ENCODE results near the gene ZNHIT1.

The ZNHIT1 gene

DNA sequence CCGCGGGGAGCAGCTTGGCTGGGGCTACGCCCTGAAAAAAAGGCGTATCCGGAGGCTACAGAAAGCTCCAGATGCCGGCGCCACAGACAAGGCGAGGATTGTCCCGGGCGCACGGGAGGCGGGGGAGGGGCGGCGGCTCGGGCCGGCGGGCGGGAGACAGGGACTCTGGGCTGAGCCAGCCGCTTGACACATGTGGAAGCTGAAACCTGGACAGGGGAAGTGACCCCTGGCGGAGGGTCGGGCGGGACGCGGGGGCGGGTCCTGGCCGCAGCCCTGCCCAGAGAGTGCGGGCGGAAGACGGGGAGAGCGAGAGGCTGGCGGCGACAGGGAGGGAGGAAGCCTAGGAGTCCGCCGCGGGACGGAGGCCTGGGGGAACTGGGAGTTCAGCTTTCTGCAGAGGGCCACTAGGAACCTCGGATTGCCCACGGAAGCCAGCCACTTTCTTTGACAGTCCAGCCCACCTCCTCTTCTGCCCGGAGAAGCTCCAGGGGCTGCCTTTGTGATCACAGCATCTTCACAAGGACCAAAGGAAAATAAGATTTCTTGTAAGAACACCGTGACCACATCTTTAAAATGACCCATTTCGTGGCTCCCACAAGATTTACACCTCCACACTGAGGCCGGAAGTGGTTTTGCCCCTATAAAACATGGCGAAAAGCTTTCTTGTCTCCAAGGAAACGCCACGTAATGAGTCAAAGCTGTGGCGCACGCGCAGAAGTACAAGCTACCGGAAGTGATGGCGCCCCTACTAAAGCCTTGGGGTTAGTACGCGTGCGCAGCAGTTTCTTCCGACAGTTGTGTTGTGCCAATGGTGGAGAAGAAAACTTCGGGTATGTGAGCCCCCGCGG, at the start of gene ZNHIT1, which contains the start of gene PLOD3:
ZNHIT1 (plus strand) TSS at position 778 of the 848 bp plus-strand sequence; CDS start at position 809, 31 bp downstream.
PLOD3 (minus strand) TSS at position 194 of the 848 bp plus-strand sequence. CDS start 307 bp downstream, outside the sequence.
- in situ Hi-C loops (cut with HindIII; ENCODE audit: low sequenced_read_pairs): no loop called here

DNA sequence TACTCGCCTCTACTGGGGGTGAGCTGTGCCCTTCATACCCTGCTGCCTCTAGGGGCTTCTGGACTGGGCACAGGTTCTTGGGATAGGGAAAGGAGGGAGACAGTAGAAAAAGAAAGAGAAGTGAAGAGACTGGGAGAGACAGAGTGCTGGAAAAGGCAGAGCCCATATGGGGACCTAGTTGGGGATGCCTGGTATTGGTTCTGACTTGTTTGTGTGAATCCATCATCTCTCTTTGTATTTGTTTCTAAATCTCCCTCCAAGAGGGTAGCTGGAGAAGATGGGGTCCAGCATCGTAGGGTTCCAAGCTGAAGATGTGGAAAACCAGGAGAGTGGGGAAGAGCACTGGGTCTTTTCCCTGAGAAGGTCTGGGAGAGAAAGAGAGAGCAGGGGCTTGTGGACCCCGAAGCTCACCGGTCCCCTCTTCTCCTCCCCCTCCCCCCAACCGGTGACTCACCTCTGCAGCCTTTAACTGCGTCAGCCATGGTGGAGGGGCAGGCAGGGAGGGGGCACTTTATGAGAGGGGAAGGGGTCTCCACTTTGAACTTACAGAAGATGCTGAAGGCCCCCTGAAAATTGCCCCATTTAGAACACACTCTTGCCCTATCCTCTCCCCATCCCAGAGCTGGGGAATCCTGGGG, 49.4 kb upstream of the ZNHIT1 start:
- in situ Hi-C loops (cut with HindIII; ENCODE audit: low sequenced_read_pairs): no loop called here

DNA sequence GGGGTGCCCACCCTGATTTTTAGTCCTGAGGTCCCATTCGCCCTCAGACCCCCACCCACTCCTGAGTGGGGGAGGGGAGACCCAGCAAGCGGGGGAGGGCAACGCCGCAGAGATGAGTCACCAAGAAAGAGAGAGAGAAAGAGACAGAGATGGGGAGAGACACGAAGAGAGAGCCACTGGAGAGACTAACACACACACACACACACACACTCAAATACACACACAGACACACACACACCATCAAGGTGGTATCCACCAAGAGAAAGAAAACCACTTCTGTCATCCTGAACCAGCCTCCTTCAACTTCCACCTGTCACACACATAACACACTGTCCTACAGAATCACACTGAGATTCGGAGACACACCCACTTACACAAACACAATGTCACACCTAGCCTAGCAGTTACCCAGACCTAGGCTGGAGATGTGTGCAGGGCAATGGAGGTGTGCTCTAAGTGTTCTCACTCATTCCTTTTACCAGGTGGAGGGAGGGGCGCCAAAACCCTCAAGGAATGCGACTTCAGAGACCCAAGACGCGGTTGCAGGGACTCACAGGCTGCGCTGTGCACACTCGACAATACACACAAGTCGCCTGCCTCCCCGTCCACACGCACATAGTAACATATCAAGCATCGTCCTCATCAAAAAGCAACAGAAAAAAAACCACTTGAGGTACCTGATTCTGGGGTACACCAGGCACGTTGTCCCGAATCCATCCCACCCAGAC, 48.7 kb upstream of the ZNHIT1 start:
- in situ Hi-C loops (cut with HindIII; ENCODE audit: low sequenced_read_pairs): no loop called here

DNA sequence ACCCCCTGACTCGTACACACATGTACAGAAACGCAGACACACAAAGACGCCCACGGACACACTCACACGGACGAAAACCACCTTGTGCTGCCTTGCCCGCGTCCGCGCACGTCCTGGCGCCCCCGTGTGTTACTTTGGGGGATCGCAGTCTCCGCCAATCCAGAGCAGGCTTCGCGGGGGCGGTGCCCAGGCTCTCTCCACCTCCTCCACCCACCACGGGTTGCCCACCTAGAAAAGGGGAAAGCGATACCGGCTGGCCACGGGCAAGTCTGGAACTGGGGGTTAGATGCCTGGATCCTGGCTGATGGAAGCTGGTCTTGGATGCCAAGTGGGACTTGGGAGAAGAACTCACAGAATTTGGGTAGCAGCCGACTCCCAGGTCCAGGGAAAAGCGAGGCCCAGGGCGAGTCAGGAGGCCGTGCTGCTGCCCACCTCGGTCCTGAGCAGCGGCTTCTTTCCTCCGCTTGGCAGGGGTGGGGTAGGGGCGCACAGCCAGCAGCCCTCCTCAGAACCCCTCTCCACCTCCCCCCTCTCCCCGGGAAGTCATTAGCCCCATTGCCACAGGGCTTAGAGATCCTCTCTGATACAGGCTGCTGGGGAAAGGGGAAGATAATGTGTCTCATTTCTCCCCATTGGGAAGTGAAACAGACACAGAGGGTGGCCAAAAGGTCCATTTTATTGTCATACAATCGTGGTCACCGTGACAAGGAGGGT, 48.0 kb upstream of the ZNHIT1 start:
- in situ Hi-C loops (cut with HindIII; ENCODE audit: low sequenced_read_pairs): no loop called here

DNA sequence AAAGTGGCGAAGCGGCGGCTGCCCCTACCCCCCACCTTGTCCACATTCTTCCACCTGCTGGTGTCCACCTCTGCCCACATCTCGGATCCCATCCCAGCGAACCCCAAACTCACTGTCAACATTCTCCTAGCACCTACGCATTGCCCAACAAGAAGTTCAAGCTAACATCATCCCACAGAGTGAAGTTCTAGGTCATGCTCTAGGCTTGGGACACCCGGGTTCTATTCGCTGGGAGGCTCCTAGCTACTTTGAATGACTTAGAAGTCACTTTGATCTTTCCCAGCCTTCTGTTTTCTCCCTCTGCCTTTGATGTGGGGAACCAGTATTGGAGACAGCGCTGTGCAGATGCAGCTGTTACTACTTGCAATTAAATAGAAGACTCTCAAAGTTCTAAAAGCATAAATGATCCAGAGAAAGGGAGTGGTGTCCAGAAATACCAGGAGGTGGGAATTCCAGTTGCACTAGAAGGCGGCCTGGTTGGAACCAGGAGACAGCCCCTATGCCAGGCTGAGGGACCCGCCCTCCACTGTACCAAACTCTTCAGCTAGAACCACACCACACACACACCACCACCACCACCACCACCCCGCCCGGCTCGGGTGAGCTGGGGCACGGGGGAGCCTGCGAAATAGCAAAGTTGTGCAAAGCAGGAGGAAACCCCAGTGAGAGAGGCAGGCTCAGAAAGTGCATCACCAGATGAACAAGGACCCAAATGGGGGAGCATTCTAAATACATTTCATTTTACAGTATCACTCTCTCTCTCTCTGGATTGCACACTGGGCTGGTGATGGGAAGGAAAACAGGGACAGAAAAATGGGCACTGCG, 47.1 kb upstream of the ZNHIT1 start:
- in situ Hi-C loops (cut with HindIII; ENCODE audit: low sequenced_read_pairs): no loop called here

DNA sequence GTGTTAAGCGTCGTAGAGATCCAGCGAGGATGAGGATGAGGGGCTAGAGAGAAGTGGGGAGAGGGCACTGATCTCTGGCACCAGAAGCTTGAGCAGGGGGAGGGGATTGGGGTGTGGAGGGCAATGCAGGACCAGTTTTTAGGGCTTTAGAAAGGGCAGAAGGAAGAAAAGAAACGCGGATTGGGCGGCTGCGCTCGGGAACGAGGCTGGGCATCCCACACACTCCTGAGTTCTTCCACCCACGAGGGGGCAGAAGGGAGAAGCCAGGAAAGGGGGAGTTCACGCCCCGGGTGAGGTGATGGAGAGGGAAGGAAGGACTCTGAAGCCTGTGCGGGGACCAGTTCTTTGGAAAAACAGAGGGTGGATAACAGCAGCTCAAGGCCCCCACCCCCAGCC, 46.5 kb upstream of the ZNHIT1 start:
- in situ Hi-C loops (cut with HindIII; ENCODE audit: low sequenced_read_pairs): no loop called here

DNA sequence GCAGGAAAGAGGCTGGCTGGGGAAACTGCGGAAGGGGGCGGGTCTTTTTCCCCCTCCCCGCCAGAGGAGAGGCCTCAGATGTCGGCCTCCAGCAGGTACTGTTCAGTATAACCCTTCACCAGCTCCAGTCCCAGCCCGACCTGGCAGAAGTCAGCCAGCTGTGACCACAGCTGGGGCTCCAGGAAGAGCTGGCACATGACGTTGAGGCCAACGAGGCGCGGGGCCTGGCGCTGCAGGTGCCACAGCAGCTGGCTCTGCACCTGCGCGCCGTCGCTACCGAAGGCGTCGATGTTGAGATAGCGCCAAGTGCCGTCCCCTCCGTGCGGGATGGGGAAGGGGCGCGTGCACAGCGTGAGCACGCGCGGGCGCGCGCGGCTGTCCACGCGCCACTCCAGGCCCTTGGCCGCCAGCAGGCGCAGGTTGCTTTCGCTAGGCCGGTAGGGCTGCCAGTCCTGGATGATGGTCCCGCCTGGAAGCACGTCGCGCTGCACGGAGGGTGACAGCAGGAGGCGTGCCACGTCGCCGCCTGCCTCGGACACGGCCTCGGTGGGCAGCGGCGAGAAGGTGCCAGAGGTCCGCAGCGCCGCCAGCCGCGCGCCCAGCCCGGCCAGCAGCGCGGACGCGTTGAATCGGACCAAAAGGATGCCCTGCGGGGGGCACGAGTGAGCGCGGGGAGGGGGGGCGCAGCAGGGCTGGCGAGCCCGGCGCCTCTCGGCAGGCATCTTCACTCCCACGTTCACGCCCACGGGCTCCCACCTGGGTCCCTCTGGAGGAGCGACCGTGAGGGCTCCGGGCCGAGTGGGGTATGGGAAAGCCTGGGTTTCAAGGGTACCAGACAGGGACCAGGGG, 45.7 kb upstream of the ZNHIT1 start:
- in situ Hi-C loops (cut with HindIII; ENCODE audit: low sequenced_read_pairs): no loop called here

DNA sequence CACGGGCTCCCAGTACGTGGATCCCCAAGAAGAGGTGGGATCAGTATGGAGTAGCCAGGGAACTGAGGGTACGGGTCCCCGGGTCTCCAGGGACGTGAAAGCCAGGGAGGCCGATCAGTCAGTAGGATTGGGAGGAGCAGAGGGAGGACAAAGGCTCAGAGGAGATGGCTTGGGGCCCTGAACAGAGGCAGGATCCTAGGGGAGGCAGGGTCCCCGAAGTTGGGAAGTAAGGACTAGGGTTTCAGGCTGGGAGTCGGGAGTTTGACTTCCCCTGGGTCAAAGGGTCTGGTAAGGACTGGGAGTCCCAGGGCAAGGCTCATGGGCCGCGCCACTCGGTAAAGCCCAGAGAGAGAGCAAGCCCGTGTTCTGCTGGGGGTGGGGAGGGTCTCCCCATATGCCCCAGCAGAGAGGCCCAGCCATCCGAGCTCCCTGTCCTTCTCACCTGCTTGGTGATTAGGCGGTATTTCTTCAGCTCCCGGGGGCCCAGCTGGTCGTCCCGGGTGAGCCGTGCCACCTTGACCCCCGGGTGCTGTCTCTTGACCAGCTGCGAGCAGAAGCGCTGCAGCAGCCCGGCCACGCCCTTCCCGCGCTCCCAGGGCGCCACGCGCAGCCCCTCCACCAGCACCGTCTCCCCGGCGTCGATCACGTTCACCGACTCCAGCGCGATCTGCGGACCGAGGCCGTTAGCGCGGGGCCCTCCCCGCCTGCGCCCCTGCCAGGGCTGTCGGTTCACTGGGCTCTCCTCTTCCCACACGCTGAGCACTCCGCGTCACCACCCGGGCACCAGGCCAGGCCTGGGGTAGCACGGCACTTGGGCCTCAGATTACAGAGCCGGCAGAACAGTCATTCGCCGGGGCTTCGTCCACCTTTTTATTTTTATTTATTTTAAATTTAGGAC, 44.9 kb upstream of the ZNHIT1 start:
- in situ Hi-C loops (cut with HindIII; ENCODE audit: low sequenced_read_pairs): no loop called here

DNA sequence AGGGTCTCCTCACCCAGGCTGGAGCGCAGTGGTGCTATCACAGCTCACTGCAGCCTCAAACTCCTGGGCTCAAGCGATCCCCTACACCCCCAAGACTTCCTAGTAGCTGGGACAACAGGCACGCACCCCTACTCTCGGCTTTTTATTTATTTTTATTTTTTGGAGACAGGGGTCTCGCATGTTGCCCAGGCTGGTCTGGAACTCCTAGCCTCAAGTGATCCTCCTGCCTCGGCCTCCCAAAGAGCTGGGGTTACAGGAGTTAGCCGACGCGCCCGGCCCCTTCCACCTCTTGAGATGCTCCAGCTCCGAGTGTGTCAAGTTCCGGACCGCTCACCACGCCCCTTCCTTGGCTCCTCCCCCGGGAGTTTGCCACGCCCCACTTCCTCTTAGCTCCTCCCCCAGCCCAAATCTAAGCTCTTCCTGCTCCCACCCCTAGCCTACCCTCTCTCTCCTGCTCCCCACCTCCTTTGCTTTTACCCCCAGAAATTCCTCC, 44.2 kb upstream of the ZNHIT1 start:
- in situ Hi-C loops (cut with HindIII; ENCODE audit: low sequenced_read_pairs): no loop called here

DNA sequence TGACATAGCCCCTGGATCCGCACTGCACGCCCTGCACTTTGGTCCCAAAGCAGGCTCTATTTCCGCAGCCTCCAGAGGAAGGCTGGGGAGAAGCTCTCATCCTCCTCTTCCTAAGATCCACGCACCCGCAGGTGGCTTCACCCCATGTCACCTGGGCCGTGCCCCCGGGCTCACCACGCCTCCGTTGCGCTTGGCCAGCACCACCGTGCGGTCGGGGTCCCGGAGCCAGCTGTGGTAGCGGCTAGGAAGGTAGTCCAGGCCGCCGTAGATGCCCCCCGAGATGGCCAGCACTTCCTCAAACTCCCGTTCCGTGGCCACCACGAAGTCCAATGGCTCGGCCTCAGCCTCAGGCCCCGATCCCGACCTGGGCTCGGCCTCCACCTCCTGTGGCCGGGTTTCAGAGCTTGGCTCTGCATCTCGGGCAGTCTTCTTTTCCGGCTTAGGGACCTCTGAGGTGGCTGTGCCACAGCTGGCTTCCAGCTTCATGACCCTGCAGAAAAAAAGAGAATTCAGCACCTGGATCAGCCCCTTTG, 43.6 kb upstream of the ZNHIT1 start:
- in situ Hi-C loops (cut with HindIII; ENCODE audit: low sequenced_read_pairs): no loop called here

DNA sequence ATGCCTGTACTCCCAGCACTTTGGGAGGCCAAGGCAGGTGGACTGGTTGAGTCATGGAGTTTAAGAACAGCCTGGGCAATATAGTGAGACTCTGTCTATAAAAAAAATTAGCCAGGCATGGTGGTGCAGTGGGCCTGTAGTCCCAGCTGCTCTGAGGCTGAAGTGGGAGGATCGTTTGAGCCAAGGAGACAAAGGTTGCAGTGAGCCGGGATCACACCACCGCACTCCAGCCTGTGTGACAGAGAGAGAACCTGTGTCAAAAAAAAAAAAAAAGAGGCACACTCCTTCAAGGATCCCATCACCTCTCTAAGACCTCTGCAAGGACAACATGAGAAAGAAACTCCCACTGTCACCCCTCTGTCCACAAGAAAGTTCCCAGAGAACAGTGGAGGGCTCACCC, 42.3 kb upstream of the ZNHIT1 start:
- in situ Hi-C loops (cut with HindIII; ENCODE audit: low sequenced_read_pairs): no loop called here

DNA sequence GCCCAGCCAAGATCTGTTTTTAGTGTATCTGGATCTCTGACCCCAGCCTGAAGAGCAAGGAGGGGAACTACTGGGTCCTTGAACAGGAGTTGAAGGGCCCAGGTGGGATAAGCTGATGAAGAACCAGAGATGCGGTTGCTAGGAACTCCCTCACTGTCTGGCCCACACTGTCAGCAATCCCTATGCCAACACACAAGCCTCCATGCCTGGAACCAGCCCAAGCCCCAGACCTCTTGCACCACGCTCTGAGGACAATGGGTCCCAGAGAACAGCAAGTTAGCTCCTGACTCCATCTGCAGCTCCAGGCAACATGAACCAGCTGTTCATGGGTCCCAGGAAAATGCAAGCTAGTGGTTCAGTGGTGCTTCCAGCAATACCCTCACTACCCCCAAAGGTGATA, 40.3 kb upstream of the ZNHIT1 start:
- in situ Hi-C loops (cut with HindIII; ENCODE audit: low sequenced_read_pairs): no loop called here

DNA sequence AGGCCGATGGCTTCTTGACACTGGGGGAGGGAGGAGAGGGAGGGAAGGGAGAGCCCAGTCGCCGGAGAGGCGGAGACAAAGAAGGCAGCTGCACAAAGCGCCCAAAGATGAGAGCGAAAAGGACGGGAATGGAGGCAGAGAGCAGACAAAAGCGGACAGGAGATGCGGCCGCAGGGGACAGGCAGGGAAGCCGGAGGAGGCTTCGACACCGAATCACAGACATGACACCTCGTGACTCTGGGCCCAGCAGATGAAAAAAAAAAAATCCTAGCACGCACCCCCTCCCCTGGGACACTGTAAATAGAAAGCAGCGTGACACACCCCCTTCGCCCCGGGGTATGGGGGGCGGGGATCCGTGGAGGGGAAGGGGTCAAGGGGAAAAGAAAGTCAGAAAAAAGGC, 38.8 kb upstream of the ZNHIT1 start:
- in situ Hi-C loops (cut with HindIII; ENCODE audit: low sequenced_read_pairs): no loop called here

DNA sequence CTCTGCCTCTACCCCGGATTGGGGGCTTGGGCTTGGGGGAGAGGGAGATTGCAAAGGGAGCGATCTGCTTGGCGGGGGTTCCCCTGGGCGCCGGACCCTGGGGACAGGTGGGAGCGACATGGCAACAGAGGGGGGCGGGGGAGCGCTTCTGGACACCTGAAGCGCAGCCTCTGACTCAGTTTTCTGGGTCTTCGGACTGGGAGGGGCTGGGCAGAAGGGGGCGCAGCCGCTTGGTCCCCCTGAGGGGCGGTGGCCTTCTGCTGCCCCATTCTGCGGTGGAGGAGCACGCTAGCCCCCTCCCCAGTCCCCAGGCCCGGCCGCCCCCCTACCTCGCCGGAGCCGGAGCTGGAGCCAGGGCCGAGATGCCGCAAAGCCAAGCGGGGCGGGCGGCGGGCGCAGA, 38.3 kb upstream of the ZNHIT1 start:
- in situ Hi-C loops (cut with HindIII; ENCODE audit: low sequenced_read_pairs): no loop called here

DNA sequence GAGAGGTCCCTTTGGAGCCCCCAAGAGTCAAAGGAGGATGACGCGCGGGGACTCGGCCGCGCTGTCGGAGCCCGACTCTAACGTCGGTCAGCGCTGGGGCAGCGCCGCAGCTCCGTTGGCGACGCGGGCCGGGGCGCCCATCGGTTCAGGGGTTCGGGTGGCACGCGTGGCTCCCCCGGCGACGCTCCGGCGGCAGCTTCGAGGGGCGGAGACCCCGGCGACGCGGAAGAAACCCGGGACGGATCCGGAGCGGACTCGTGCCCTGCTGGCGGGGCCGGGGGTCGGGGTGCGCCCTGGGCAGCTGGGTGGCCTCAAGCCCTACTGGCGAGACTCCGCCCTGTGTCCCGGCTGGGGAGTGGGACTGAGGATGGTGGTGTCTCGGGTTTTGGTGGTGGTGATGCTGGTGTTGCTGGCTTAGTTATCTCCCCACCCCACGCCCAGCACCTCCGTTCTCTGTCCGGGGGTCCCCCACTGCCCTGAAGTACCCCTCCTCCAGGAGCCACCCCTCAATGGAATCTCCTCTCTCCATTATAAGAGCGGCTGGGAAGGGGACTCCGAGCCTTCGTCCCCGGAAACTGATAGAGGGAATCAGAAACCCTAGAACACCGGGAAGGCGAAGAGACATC, 37.7 kb upstream of the ZNHIT1 start, which contains the start of gene NAT16:
NAT16 (minus strand) TSS at position 164 of the 626 bp plus-strand sequence. CDS start 5,486 bp downstream, outside the sequence.
- in situ Hi-C loops (cut with HindIII; ENCODE audit: low sequenced_read_pairs): no loop called here

DNA sequence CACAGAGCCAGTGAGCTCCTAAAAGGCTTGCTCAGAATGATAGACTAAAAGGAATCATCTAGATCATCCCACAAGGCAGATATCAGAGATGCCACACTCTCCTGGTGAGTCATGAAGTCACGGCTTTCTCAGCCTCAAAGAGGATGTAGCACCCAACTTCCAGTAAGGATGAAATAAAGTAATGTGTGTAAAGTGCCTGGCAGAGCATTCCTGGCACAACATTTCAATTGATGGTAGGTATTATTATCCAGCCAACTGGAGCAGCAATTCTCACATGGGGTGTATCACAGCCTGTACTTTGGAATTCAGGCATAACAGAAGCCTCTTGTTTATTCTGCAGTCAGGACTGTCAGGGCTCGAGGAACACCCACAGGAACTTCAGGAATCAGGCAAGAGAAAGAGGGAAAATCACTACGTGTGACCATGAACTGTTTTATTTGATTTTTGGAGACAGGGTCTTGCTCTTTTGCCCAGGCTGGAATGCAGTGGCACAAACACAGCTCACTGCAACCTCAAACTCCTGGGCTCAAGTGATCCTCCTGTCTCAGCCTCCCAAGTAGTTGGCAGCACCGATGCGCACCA, 32.6 kb upstream of the ZNHIT1 start:
- in situ Hi-C loops (cut with HindIII; ENCODE audit: low sequenced_read_pairs): no loop called here

DNA sequence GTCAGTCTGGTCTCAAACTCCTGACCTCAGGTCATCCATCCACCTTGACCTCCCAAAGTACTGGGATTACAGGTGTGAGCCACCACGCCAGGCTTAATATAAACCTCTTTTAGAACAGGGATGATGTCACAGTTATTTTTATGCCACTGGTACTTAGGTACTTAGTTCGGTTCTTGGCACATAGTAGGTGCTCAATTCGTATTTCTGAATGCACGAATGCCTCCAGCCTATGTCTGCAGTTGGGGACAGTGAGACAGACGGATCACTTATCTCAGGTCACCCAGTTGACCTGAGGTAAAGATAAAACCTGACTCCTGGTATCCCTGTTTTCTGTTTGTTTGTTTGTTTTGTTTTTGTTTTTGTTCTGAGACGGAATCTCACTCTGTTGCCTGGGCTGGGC, 31.8 kb upstream of the ZNHIT1 start:
- in situ Hi-C loops (cut with HindIII; ENCODE audit: low sequenced_read_pairs): no loop called here

Measured in DLD1 (cell line).